Ramos (cell line): ENCODE measurements around the gene SLITRK4.

ENCODE experiments used
- in situ Hi-C: fragments of 300-500 bp; cut with MboI; formaldehyde crosslinking; loops from one replicate; pipeline ENCODE4 v1.14.3; 2022; ENCODE audit warnings: low sequenced_read_pairs; ENCODE audit not compliant: unreplicated experiment

Gene SLITRK4

GRCh38 chrX:143635915-143636314 lies at the start of gene SLITRK4:
TSS of gene SLITRK4 (minus strand) at chrX:143636101. CDS start at chrX:143631108, 4,993 bp downstream.
- in situ Hi-C loops, result no loop called here

GRCh38 chrX:143683486-143683885 lies 47.6 kb upstream of the SLITRK4 start:
- in situ Hi-C loops, result no loop called here

DNA sequence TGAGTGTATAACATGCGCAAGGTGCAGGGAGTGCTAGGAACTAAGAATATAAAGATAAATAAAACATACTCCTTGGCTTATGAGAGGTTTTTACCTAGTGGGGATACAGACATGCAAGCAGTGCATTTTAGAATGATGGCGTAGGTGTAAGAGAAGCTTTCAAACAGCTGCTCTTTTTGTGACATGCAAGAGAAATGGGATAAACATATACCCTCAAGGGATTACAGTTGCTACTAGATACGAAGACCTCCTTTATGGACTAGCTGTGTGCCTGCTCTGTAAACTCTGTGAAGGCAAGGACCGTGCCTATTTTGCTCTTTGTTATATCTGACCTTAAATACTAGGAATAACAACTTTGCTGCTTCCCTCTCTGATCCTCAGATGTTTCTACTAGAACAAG lies 39.0 kb upstream of the SLITRK4 start:
- in situ Hi-C loops, result no loop called here

DNA sequence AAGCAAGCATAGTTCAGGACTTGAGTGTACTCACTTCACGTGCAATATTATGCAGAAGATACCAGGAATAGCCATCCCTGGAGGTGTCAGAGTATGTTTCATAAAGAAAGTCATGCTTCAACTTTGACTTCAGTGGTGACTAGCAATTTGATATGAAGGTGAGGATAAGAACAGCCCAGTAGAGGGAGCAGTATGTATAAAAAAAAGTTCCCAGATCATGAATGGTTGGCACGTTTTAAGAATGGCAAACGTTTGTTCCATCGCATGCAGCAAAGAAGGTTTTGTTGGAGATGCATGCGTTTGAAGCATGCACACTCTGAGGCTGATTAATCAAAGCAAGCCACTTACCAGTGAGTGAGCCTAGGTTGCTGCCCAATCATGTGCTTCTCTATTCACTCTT lies 33.5 kb upstream of the SLITRK4 start:
- in situ Hi-C loops, result no loop called here

DNA sequence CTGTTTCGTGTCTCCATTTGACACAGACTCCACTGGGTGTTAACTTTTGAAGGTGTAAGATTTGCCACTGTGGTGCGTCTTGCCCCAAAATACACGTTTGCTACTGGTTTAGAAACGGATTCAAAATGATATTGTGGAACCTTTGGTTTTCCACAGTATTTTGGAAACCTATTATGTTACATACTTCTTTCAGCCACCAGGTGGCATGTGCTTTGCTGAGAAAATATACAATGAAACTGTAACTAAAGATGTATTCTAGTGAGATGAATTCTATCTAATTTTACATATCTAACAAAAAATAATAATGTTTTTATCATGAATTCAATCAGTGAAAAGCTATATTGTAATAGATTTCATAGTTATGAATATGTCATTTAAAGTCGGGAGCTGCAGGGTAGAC lies 28.4 kb upstream of the SLITRK4 start:
- in situ Hi-C loops, result no loop called here

GRCh38 chrX:143663755-143664154 lies 27.9 kb upstream of the SLITRK4 start:
- in situ Hi-C loops, result no loop called here

DNA sequence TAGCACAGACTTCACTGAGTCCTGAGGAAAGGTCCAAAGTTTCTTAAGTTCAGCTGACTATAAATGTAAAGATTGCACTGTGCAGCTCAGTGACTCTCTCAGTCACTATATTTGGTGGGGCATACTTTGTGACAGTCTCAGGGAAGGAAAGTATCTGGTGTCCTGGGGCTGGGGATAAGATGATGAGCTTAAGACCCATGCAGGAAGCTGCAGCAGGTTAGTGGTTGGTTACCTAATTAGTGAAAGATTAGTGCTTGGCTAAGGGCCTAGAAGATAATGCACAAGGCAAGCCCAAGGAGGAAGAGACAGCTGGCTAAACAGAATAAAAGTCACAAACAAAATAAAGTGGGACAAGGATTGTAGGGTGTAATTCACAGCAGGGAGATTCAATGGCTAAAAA lies 25.4 kb upstream of the SLITRK4 start:
- in situ Hi-C loops, result no loop called here

DNA sequence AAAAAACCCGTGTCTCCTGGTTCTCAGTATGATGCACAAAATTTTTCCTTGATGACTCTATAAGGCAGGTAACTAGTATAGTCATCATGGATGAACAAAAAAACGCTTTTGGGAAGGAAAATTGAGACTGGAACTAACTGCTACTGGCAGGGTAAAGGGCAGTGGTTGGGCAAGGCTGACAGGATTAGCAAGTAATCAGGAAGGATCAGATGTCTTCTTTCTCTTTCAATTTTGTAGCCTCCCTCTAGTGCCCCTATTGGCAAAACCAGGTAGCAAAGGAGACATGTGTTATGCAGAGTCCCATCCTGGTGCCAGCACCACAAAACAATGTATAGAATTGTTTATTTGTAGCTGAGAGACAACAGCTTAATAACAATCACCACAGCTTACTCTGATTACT lies 12.8 kb upstream of the SLITRK4 start:
- in situ Hi-C loops, result no loop called here

DNA sequence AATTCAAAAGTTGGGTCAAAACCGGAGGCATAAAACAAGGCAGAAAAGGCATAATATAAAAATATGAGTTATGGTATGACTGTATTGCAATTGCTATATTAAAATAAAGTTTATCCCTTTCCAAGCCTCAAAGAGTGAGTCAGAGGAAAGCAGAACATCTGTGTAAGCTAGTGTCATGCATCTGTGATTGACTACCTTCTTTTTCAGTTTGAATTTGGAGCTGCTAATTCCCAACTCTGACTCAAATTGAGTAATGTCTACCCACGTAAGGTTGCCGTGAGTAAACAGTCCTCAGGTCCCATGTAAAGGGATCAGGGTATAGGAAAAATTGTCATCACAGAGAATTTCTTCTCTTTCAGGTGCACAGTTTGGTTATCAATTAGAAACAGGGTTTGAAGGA lies 6.5 kb upstream of the SLITRK4 start:
- in situ Hi-C loops, result no loop called here

DNA sequence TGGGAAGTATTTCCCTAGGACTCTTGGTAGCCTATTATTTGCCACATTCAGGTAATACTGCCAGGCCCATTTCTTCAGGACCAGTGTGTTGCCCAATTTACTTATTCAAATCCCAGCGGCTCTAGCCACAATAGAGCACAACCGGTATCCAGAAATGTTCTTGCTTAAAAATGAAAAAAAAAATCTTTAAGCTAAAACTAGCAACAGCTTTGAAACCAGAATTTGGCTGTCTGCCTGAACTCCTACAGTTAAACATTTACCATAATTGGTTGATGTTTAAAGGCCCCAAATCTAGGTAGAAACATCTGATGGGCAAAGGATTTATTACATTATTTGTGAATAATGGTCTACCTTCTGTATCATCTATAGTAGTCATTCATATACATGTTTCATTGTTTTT lies 930 bp upstream of the SLITRK4 start:
- in situ Hi-C loops, result no loop called here

GRCh38 chrX:143634663-143635455 lies 1.0 kb downstream of the SLITRK4 start:
- in situ Hi-C loops, result no loop called here

DNA sequence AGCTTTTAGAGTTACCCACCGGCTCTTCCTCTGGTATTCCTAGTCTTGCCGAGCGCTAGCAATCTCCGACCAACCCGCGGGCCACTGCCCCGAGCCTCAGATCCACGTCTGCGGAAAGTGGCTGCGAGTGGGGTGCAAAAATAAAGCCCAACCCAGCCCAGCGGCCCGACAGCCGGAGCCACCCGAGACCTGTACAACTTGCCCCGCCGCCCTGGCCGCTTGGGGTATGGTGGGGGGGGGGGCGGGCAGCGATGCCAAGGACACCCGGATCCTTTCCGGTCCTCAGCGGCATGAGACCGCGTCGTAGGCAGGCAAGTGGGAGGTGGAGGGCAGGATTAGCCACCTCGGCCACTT lies 1.6 kb downstream of the SLITRK4 start:
- in situ Hi-C loops, result no loop called here

- in situ Hi-C loops, result no loop called here
Observed at GRCh38 chrX:143633461-143634308, 2.2 kb downstream of the SLITRK4 start.

GRCh38 chrX:143632625-143633410 lies 3.1 kb downstream of the SLITRK4 start:
- in situ Hi-C loops, result no loop called here

GRCh38 chrX:143623657-143624056 lies 12.2 kb downstream of the SLITRK4 start:
- in situ Hi-C loops, result no loop called here

GRCh38 chrX:143621276-143621675 lies 14.6 kb downstream of the SLITRK4 start:
- in situ Hi-C loops, result no loop called here

- in situ Hi-C loops, result no loop called here
Observed at GRCh38 chrX:143615851-143616250, 20.1 kb downstream of the SLITRK4 start.

DNA sequence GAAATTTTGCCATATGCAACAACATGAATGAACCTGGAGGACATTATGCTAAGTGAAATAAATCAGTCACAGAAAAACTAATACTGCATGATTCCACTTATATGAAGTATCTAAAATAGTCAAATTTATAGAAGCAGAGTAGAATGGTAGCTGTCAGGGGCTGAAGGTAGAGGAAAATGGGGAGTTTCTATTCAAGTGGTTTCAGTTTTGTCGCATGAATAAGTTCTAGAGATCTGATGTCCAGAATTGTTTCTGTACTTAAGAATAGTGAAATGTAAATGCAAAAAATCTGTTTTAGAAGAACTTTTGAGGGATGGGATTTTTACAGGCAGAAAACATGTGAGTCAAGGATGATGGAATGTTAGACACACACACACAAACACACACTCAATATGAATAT lies 34.1 kb downstream of the SLITRK4 start:
- in situ Hi-C loops, result no loop called here

DNA sequence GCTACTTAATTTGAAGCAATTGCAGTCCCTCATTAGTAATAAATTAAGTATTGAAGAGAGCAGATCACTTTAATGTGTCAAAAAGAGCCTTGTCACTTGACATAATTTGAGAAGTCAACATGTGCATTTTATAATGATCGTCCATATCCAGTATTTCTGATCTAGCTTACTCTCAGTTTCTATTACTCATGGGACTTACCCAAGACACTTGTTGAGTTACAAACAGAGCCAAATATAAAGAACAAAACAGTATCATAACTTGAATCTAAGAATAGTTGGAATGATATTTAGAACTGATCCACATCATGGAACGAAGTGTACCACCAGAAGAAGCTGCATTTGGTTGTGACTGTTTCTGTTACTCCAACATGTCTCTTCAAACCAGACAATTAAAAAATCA lies 54.7 kb downstream of the SLITRK4 start:
- in situ Hi-C loops, result no loop called here

DNA sequence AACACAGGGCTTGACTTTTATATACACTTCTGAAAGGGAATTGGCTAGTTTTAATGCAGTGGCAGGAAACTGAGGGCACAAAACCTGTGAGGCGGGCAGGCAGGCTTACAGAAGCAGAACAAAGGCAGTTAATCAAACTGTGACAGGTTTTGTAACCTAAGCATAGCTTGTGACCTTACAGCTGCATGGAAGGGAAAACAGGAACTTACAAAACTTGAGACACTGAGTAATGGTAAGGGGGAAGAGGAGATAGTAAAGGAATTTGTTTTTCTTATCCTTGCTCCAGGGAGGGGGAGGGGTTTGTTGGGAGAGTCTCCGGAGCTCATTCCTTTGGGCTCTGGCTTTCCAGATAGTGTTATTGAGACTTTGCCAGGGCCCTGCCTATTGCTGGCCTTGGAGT lies 55.6 kb downstream of the SLITRK4 start:
- in situ Hi-C loops, result no loop called here
